CD1c-positive myeloid dendritic cell (primary cell): ENCODE data around the gene CEBPA.

ENCODE experiments used
- DNase-seq: peaks from one replicate; pipeline ENCODE4 v3.0.0-alpha.2; 2016; ENCODE audit errors: extremely low spot score

CEBPA gene

GRCh38 chr19:33302175-33302973 is at the start of gene CEBPA:
Gene CEBPA (minus strand): TSS chr19:33302534. CDS start chr19:33302414, 120 bp downstream.
- DNase-seq = peak; percentile 96

- DNase-seq = peak; percentile 32
Measured at GRCh38 chr19:33350538-33351309, 48.4 kb upstream of the CEBPA start.

DNA sequence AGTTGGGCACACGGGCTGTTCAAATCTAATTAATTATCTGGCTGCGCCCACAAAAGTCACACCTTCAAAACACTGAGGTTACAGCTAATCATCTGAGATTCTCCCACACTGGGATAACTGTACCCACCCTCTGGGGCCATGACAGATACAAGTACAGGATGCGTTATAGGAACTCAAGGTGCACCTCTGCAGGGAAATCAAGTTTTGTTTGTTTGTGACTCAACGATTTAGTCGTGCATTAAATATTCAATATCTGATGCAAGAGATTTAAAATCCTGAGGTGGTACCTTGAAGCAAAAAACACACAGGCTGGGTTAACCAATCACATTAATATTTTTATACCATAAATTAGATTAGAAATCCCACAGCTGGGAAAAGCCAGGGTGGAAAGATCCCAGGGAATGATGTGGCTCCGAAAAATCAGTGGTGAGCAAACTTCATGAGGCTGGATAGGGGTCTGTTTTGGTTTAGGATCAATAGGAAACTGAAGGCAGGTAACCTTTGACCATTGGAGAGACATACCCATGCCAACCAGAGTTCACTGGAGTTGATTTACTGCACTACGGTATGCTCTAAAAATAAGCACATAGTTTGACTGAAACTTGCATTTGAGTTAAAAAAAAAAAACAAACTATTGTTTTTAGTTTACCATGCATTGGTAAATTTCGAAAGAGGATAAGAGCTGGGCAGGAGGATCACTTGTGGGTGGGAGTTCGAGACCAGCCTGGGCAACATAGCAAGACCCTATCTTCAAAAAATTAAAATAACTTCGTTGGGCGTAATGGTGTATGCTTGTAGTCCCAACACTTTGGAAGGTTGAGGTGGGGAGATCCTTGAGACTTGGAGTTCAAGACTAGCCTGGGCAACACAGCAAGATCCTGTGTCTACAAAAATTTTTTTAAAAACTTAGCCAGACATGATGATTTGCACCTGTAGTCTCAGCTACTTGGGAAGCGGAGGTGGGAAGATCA is 47.3 kb upstream of the CEBPA start:
- no peak for DNase-seq

DNA sequence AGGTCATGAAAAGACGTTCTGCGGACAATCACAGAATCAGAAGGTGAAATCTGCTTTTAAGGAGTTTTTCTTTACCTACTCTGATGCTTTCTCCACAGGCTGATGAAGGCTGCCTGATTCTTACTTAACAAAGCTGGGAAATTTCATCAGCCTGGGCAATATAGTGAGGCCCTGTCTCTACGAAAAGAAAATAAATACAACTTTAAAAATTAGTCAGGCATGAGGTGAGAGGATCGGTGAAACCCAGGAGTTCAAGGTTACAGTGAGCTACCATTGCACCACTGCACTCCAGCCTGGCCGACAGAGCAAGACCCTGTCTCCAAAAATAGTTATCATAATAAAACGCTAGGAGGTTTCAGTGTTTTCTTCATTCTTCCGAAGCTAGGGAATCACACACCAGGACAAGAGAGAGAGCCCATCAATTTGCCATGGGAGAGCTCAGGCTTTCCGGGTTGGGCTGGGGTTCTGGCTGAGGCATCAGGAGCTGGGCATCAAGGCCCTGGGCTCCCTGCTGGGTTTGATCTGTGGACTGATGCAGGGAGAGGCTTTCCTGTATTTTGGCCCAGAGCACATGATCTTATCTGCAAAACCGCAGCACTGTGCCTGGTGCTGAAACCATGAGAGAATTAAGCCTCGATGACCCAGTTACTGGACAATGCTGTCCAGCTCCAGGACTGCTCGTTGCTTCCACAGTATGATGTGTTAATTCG is 46.1 kb upstream of the CEBPA start:
- no peak for DNase-seq

GRCh38 chr19:33347300-33347699 is 45.0 kb upstream of the CEBPA start:
- DNase-seq = no peak

GRCh38 chr19:33346665-33347064 is 44.3 kb upstream of the CEBPA start:
- no peak for DNase-seq

DNA sequence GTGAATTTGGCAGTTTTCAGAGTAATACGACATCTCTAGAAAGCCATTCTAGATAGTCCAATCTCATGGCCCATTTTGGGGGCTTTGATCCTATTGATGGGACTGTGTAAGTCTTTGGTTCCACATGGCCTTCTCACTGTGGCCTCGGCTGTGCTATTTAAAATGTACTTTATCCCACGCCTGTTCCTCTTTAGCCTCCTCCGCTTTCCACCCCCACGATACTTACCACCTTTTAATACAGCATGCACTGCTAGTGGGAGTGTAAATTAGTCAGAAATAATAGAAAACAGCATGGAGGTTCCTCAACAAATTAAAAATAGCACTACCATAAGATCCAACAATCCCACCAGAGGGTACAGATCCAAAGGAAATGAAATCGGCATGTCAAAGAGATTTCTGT is 42.8 kb upstream of the CEBPA start:
- peak; percentile 50 for DNase-seq

DNA sequence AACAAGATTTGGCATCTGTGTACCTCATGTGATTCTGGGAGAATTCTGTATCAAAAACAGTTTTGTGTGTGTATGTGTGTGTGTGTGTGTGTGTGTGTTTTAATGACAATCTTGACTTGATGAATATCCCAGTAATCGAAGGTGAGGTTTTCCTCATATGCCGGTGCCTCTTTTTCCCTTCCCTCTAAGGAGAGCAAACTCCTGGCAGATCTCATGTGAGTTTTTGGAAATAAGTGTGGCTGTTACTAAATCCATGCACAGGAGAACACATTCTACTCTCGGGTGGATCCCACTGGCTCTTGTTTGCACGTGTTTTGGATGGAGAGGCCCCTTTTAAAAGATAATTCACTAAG is 42.2 kb upstream of the CEBPA start:
- no peak for DNase-seq

DNA sequence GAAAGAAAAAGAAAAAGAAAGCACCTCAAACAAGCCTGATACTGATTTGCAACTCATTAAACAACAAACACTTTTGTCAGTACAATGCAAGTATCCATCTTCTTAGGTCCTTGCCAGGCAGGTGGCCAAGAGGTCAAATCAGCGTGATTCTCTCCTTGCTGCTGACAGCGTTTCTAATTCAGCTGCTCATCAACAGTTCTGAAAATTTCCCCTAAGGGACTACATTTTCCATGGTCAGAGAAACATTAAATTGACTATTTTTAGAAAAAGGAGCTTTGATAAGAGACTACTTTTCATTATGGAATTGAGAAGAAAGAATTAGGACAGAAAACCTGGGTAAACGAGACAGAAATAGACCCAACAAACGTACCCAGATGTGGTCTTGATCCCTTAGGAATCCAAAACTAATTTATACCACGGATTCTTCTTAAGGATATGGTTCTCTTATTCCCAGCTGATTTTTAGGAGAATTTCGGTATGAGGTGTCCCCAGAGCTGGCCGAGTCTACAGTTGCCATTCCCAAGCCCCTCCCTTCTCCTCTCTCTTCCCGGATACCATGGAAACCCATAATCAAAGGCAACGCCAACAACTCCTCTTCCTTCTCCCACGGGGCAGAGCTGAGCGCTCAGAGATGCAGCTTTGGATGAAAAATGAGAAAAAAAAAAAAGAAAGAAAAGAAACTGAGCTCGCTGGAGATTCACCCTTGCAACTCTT is 41.7 kb upstream of the CEBPA start:
- DNase-seq = no peak

DNA sequence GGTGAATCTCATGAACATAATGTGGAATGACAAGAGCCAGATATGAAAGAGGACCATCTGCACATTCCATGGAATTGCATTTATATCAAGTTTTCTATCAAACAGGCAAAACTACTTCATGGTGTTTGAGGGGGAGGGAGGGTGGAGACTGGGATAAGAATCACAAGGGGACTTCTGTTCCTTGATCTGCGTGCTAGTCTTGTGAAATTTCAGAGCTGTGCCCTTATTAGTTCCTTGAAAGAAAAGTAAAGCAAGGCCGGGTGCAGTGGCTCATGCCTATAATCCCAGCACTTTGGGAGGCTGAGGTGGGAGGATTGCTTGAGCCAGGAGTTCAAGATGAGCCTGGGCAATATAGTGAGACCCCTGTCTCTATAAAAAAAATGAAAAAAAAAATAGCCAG is 41.0 kb upstream of the CEBPA start:
- peak; percentile 10 for DNase-seq

GRCh38 chr19:33340991-33341390 is 38.7 kb upstream of the CEBPA start:
- no peak for DNase-seq

- peak; percentile 9 for DNase-seq
Measured at GRCh38 chr19:33339016-33339984, 37.0 kb upstream of the CEBPA start.

- DNase-seq = no peak
Measured at GRCh38 chr19:33335446-33335845, 33.1 kb upstream of the CEBPA start.

DNA sequence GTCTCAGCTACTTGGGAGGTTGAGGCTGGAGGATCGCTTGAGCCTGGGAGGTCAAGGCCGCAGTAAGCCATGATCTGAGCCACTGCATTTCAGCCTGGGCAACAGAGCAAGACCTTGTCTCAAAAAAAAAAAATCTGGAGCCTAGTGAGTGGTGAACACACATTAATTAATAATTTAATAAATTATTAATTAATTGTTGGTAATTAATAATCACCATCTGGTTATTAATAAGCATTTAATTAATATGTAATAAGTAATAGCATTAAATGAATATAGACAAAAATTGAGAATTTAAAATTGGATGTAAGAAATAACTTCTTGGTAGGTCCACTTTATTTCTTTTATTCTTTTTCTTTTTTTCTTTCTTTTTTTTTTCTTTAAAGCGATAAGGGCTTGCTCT is 31.9 kb upstream of the CEBPA start:
- DNase-seq = no peak

GRCh38 chr19:33333642-33334041 is 31.3 kb upstream of the CEBPA start:
- DNase-seq = no peak

DNA sequence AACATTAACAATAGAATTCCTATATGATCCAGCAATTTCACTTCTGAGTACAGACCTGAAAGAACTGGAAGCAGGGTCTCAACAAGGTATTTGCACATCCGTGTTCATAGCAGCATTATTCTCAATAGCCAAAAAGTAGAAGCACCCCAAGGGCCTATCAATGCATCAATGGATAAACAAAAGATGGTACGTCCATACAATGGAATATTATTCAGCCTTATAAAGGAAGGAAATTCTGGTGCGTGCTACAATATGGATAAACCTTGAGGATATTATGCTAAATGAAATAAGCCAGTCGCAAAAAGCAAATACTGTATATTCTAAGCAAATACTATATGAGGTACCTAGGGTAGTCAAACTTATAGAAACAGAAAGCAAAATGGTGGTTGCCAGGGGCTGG is 30.8 kb upstream of the CEBPA start:
- DNase-seq = no peak

DNA sequence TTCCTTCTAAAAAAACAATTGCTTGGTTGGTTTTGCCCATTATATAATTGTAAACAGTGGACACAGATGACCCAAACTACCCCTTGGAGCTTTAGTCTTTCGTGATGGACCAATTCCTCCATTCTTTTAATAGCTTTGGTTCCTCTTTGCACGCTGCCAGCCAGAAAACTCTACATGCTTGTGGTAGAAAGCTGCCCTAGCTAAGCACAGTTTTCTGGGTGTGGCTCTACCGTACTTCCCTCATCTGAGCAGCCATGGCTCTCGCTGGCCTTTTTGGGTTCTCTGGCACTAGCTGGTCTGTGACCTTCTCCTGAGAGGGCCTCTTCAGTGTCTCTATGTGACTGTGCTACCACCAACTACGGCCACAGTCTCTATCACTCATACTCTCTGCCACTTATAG is 29.9 kb upstream of the CEBPA start:
- DNase-seq = peak; percentile 87

- peak; percentile 33 for DNase-seq
Measured at GRCh38 chr19:33329736-33330135, 27.4 kb upstream of the CEBPA start.

GRCh38 chr19:33329060-33329459 is 26.7 kb upstream of the CEBPA start:
- DNase-seq = no peak

DNA sequence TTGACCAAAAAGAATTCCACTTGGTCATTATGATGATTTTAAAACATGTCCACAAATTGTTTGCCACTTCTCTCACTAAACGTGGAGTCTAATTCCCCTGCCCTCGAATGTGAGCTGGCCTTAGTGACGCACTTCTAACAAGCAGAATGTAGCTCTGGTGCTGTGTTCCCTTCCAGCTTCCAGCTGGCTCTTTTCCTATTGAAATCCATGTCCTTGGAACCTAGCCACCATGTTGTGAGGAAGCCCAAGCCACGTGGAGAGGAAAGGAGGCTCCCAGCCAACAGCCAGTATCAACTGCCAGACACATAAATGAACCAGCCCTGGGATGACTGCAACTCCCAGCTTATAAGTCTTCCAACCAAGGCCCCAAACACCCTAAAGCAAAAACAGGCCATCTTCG is 23.6 kb upstream of the CEBPA start:
- DNase-seq = no peak
